Stimulated activated naive CD4-positive, alpha-beta T cell (primary cell): ENCODE results near the gene THSD1.

Experiments
- DNase-seq, 6 experiments: peaks; one replicate each; lab custom pipeline; 2025; lab: John Stamatoyannopoulos, UW

The THSD1 gene, protein sequence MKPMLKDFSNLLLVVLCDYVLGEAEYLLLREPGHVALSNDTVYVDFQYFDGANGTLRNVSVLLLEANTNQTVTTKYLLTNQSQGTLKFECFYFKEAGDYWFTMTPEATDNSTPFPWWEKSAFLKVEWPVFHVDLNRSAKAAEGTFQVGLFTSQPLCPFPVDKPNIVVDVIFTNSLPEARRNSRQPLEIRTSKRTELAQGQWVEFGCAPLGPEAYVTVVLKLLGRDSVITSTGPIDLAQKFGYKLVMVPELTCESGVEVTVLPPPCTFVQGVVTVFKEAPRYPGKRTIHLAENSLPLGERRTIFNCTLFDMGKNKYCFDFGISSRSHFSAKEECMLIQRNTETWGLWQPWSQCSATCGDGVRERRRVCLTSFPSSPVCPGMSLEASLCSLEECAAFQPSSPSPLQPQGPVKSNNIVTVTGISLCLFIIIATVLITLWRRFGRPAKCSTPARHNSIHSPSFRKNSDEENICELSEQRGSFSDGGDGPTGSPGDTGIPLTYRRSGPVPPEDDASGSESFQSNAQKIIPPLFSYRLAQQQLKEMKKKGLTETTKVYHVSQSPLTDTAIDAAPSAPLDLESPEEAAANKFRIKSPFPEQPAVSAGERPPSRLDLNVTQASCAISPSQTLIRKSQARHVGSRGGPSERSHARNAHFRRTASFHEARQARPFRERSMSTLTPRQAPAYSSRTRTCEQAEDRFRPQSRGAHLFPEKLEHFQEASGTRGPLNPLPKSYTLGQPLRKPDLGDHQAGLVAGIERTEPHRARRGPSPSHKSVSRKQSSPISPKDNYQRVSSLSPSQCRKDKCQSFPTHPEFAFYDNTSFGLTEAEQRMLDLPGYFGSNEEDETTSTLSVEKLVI

DNA sequence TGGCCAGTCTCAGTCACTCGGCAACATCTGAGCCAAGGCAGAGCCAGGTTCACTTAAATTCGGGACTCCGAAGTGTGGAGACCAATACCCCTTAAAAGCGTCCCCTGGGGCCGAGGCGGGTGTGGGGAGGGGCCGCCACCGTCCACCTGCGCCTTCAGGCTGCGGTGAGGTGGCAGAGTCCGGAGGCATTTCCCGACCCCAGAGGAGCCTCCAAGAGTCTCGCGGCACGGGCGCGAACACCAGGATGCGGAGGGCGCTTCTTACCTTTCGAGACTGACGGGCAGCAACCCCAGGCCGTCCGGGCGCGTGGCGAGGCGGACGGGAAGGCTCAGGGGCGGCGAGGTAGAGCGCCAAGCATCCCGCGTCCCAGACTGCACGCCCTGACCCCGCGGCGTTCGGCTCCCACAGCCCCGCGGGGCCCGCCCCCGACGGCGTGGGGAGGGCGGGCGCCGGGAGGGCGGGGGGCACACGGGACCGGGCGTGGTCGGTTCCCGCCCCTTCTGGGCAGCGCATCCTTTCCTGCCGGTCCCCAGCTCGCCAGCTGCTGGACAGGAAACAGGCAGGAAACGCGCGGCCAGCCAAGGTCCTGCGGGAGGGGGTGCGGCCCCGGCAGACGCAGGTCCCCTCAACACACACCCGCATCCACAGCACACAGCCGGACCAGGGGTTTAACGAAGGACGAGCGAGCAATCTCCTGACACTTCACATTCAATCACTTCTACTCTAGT lies at the start of gene THSD1:
Gene THSD1 (minus strand): TSS at position 406 of the 728 bp plus-strand sequence. CDS start 3,572 bp downstream, outside the sequence.
- peak in 1 of 6 experiments; percentile 43 for DNase-seq

DNA sequence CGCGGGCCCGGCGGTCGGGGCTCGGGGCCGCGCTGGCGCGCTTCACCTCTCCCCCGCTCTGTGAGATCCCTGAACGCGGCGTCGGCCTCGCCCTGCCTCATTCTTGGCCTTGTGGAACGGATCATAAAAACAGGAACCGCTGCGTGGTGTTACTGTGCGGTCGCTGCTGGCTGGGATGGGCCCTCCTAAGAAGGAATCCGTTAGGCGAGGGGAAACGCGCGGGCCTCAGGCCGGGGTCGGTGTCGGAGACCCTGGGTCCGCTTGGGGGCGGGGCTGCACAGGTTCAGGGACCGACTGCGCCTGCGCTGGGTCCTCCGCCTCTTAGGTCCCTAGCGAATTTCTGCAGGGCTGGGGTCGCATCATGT lies 49.7 kb upstream of the THSD1 start:
- peak; percentile 71 to 94 (median 82) for DNase-seq

DNA sequence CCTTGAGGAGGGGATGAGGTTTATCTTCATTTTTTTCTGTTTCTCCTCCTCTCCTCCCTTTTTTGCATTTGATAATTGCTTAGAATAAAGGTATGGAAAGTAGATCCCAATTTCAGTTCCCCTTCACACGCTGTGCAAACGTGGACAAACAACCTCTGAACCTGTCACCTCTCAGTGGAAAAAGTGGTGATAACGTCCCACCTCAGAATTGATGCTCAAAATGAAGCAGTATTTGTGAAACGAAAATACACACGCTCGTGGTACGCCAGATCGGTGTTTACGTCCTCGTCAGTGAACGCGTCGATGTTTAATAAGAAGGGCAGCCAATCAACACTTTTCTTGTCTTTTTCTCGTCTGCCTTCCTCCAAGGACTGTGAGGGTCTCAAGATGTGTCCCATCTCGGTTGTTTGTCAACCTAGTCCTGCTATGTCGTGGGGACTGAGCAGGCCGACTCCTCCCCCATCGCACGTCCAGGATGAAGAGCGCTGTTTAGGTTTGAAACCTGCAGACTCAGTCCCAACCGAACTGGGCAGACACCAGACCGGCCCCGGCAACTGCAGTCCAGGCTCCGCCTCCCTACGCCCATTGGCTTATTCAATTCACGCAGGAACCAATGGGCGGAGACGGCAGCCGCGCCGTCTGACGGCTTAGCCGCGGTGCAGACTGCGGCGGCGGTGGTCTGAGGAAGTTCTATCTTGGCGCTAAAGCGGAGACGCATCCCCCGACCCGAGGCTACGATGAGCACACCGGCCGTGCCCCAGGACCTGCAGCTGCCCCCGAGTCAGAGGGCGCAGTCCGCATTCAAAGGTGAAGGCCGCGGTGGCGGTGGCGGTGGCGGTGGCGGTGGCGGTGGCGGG lies 49.1 kb upstream of the THSD1 start, which contains the start of gene CKAP2:
Gene CKAP2 (plus strand): TSS at position 659 of the 857 bp plus-strand sequence. CDS start 79 bp downstream, at position 738.
- peak; percentile 87 to 97 (median 93) for DNase-seq

DNA sequence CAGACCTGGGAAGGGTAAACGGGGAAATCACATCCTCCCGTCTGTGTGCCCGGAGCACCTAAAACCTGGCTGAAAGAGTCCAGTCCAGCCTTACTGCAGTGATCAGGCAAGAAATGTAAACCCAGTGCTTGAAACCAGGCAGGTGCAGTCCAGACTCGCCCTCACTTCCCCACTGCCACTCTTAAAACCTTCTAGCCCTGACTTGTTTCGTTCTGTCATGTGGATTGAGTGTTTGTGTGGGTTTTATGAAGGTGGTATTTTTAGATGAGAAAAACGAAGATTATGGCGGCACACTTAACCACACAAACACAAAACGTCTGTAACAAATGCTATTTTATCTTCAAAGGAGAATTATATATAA lies 48.5 kb upstream of the THSD1 start:
- peak in 2 of 6 experiments; percentile 3 to 4 for DNase-seq

DNA sequence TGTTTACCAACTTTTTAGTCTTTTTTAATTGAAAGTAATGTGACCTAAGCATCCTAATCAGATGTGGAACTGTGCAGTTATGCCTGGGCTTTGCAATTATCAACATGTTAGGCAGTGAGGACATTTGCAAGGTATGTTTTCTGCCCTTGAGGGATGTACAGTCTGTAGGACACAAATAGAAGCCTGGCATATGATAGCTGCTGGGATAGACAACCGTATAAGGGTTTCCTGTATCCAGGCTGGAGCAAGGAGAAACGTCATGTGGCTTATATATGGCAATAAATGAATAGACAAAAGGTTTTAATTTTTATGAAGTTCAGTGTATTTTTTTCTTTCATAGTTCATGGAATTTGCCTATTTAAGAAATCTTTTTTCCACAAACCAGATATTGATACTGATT lies 46.5 kb upstream of the THSD1 start:
- no peak for DNase-seq

DNA sequence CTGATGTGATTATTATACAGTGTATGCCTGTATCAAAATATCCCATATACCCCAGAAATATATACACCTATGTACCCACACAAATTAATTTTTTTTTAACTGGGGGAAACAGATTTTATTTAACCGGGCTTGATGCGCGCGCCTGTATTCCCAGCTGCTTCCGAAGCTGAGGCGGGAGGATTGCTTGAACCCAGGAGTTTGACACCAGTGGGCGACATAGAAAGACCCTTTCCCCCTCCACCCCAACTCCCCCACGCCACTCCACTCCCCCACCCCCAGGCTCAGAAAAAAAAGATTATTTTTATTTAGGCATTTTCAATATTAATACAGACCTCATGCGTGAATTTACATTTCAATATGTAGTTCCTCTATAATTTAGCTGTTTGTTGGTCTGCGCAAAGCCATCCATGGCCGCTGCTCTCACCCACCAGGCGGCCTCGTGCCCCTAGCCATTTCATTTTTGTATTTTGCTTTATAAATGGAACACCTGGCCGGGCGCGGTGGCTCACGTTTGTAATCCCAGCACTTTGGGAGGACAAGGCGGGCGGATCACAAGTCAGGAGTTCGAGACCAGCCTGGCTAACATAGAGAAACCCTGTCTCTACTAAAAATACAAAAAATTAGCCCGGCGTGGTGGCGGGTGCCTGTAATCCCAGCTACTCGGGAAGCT lies 45.3 kb upstream of the THSD1 start:
- no peak for DNase-seq

DNA sequence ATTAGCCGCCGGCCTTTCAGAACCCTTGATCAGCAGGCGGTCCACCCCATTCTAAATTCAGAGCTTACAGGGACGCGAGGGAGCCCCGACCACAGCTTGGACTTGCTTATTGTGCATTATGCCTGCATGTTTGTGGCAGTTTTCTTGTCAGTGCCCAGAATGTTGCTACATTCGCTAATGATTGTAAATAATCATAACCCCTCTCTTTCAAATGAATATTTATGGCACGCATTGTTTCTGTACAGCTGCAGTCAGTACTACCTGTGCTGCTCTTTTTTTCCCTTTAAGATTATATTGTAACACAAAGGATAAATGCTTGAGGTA lies 44.8 kb upstream of the THSD1 start:
- no peak for DNase-seq

DNA sequence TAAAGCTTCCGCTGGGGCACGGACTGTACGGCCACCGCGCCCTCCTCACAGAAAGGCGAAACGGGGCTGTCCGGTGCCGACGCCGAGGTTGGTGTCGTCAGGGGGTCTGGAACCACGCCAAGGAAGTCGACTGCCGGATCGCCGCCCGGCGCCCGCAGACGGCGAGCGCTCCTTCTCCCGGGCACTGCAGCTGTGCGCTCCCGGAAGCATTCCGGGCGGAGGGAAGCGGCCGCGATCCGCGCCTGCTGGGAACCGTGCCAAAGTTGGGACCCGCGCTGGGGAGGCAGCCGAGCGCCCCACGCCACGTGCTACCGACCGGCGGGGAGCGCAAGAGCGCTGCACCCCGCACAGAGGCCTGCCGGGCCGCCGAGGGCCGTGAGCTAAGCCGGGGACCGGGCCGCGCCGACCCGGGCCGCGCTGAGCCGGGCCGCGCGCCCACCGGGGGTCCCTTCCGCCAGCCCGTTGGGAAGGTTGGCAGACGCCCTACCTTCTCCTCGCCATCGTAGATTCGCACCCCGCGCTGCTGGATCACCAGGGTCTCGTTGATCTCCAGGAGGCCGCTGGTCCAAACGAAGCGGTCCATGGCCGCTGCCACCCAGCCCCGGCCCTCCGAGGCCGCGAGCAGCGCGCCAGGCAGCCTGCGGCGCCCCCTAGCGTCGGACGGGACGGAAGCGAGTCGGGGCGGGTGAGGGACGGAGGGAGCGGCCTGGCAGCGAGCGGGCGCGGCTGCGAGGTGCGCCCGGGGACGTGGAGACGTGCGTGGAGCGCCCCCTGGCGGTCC lies 44.2 kb upstream of the THSD1 start, which contains the start of gene VPS36:
Gene VPS36 (minus strand): TSS at position 623 of the 781 bp plus-strand sequence. CDS start 40 bp downstream, at position 583.
- peak; percentile 86 to 95 (median 88) for DNase-seq

DNA sequence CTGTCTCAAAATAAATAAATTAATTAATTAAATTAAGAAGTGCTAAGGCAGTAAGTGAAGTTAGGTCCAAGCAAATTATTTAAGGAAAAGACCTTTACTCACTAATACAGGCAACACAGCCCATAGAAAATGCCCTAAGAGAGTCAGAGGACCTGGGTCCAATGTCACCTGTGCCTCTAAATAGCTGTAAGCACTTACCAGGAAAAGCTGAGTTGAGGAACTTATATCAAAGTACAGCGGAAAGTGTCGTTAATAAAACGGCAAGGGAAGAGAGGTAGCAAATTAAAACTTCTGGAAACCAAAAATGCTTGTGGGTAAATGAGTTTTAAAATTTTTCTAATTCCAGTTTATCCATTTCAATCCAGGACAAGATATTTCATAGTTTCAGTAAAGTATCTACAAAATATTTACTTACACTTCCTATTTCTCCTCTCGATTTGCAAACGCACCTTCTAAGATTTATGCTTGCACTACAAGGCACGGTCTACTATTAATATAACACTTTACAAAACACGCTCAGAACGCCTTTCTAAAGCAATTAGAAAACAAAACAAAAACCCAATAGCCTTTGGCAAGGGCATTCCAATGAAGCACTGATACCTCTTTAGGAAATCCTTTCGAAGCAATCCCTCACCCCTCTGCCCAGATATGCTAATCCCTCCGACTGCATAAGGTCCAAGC lies 43.5 kb upstream of the THSD1 start:
- no peak for DNase-seq

DNA sequence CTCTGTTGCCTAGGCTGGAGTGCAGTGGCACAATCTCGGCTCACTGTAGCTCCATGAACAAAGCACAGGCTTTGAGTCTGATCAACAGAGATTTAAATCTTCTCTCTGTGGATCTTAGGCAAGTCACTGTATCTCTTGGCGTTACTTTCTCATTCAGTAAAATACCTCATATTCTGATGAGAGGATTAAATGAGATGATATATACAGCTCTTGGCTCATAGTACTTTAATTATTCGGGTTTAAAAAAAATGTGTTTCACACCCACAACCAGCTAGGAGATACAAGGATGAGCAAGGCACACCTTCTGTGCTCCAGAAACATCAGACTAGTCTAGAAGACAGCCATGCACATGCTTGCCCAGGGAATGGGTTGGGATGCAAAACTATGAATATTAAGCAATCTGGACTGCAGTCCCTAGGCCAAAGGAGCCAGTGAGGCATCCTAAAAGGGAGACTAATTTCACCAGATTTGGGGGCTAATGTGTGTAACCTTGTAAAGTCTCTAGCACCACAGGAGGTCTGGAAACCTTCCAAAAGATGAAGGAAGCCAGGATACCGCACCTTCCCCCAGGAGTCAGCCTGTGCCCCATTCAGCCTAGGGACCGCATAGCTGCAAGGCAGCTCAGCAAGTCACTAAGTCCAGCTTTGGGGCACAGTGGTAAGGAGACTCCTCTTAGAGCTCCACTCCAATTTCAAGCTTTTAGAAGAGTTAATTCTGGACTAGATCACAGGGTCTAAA lies 42.0 kb upstream of the THSD1 start:
- no peak for DNase-seq

DNA sequence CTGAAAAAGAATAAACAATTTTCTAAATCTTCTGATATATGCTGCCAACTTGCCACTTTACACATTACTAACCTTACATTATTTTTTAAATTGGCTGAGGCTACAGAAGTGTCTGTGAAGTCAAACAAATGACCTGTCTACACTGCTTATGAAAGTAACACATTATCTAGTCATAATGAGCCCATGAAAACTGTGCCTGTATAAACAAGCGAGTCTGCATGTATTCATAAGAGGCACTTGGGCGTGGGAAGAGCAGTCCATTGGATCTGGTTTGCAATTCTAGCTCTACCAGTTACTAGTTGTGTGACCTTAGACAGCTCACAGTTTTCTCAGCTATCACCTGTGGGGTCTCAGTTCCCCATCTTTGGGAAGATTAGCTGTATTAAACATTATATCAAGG lies 41.4 kb upstream of the THSD1 start:
- no peak for DNase-seq

DNA sequence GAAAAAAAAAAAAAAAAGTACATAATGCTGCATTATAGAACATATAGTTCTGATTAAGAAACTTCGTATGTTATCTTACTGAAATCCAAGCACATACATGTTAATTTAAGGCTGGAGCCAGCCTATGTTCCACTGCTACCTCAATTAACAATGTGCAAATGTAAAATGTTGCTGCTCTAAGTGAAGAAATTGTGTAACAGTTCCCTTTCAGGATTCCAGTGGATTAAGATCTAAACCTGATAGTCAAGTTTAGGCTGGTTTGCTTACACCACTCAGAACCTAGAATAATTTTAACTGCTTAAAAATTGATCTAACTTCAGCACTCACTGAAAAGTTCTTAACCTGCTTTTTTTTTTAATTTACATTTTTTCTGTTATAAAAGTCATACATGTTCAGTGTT lies 40.3 kb upstream of the THSD1 start:
- DNase-seq: no peak

DNA sequence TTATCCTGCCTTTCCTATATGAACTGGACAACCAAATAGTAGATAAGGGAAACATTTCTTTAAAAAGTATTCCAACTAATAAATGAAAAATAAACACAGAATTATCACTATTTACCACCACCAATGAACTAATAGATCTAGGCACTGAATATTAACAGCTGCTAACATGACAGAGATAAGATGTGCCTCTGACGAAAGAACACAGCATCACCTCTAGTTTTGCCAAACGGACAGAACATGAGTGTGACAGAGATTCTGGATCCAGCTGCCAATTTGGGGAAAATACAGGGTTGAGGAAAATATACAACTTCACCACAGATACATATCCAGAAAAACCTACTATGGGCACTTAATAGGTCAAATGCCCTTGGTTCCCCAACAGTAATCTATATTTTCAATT lies 26.5 kb upstream of the THSD1 start:
- DNase-seq: no peak

DNA sequence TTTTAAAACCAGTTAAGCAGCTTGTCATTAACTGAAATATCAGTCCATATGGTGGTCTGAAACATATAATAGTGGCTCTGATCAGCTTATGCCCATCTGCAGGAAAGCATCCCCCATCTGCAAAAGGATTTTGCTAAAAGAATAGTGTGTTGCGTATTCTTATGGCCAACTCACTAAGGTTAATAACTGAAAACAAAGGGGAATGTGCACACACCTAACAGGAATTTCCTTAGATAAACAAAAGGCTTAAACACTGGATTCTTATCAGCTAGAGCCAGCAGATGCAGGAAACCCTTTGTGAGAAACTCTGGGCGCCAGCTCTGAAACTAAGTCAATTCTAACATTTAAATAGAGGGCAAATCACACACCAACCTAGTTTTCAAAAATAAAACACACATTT lies 22.3 kb upstream of the THSD1 start:
- no peak for DNase-seq

DNA sequence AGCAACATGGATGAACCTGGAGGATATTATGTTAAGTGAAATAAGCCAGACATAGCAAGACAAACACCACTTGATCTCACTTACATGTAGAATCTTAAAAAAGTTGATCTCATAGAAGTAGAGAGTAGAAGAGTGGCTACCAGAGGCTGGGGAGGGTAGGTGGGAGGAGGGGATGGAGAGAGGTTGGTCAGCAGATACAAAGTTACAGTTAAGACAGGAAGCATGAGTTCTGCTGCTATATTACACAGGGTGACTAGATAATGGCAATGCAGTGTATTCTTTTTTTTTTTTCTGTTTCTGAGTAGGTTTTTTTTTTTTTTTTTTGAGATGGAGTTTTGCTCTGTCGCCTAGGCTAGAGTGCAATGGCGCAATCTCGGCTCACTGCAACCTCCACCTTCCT lies 15.2 kb upstream of the THSD1 start:
- DNase-seq: no peak

DNA sequence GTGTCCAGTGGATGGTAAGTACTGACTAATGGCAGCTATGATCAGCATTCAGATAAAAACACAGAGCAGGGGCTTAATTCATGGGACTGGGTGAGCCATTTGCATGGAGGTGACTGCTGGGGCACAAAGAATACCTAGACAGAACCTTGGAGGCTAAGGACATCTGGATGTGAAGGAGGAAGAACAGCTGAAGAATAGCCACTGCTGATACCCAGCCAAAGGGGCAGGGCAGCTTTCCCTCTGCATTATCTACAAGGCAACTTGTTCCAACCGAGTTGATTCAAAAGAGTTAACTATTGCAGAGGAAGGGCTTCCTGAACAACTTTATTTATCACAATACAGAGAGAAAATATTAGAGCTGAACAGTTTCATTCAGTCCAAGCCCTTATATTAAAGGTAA lies 13.1 kb upstream of the THSD1 start:
- no peak for DNase-seq

DNA sequence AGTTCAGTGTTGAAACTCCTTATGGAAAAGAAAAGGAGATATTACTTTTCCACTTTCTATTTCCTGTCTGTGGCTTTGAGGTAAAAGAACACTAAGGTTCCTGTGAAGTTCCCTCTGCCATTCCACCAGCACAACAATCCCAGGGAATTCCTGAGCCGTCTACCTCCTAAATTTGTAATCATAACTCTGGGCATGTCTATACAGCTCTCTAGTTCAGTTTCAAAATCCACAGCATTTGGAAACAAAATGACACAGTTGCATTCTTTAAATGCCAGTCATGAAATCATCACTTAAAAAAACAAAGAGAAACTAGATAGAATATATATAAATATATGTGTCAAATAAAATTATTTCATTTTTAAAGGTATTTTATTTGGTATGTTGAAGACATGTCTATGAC lies 9.0 kb upstream of the THSD1 start:
- no peak for DNase-seq

DNA sequence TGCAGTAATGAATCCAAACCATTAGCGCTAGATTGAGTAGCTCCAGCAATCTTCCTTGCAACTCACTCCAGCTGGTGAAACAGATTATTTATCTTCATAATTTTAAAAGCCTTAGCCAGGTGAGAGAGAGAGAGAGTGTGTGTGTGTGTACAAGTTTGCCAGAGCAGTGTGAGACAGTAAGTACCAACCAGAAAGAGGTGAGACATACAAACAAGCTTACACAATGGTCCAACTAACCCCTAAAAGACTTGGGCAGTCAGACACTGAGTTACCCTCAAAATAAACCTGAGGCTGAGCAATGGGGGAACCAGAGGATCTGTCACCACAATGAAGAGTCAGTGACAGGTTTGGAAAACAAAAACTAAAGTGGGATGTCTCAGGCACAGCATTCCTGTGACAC lies 8.1 kb upstream of the THSD1 start:
- no peak for DNase-seq

DNA sequence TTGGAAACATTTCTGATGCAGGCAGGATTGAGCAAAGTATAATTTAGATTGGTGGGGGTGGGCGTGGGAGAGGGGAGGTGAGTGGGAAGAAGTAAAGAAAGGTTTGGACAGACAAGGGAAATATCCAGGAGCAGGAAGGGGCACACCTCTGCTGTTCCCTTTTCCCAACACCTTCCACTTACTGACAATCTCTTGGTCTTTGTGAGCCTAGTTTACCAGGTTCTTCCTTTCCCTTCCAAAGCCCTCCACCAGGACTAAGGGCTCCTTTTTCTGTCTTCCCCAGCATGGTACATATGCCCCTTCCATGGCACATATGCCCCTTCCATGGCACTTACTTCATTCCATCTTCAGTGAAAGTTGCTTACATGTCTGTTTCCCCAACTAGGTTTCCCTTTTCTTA lies 6.2 kb upstream of the THSD1 start:
- DNase-seq: no peak
